HG03095 (cell line): ENCODE results near the gene FTO.

Experiments used
- ATAC-seq: cut with Tn5 transposase; IDR thresholded peaks from one replicate; pipeline ENCODE4 v1.9.1; 2021; ENCODE audit warnings: moderate library complexity; ENCODE audit not compliant: unreplicated experiment

Gene FTO

DNA sequence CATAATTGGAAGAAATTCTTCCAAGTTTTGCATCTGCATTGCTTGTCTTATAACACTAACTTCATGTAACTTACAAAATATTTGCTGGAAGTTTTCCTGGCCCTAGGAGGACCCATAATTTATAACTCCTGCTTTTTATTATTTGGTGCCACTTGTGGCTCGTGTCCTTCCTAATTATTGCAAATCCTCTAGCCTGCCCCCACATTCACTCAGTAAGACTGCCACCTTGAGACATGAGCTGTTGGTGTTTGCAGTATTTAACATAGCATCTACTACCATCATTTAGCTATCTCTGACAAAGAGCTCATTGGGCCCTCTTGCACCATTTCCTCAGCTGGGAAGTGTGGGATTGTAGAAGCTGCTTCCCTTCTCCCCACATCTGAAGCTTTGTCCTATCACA lies 49.5 kb downstream of the FTO start:
- ATAC-seq, result no peak

DNA sequence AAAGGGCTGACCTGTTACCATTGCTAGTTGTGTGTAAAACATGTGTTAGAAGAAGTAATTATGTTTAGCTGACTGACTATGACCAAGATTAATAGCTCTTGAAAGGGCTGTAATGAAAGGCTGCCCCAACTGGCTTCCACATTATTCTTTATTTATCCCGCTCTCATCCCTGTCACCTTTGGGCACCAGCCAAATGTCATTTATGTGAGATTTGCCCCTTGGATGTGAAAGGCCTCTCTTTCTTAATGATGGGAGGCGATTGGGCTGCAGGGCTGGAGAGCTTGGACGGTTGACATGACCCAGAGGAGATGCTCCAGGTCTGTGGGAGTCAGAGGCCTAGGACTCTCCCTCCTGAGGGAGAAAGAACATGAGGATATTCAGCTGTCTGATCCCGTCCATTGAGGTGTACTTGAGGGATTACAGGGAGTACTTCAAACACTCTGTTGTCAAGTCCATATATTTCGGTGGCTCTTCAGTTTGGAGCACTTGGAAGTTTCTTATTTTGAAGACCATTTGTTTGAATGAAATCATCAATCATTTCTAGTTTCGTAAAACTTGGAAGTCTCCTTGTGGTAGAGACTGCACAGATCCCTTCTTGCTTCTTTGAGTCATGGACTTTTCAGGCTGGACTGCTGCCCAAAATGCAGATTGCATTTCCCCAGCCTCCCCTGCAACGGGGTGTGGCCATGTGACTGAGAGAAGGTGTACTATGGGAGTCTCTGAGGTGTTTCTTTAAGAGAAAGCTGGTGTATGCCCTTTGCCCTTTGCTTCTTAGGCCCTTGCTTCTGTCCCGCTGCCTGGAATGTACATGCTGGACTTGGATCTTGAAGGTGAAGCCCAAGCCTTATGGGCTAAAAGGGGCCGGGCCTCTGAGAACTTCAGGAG lies 51.3 kb downstream of the FTO start:
- ATAC-seq, result no peak

DNA sequence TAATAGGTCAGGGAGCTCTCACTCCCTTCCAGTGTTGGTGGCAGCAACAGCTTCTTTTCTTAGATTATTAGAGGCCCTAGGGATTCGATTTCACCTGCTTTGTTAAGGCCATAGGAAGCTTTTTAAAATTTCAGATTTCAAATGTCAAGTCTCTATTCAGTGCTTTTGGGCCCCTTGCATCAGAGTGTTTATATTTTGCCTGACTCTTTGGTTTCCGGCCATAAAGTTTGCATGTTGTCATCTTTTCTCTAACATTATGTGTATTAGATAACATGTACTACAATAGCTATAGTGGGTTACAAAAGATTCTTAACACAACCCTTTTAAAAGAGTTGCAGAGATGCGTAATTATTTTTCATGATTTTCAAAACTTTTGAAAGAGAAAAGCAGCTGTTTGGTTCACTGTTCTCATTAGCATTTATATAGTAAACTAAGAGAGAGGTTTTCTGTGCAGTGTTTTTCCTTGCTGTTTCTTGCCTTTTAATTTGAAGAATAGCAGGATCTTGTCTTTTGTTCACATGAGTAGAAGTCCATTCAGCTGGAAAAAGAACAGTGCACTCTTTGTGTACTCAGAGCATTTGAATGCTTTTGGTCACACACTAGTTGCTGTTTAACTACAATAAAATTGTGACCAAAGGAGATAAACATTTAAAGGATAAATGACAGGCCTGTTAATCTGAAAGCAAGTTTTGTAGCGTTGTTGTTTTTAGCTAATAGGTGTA lies 52.5 kb downstream of the FTO start:
- ATAC-seq, result no peak

DNA sequence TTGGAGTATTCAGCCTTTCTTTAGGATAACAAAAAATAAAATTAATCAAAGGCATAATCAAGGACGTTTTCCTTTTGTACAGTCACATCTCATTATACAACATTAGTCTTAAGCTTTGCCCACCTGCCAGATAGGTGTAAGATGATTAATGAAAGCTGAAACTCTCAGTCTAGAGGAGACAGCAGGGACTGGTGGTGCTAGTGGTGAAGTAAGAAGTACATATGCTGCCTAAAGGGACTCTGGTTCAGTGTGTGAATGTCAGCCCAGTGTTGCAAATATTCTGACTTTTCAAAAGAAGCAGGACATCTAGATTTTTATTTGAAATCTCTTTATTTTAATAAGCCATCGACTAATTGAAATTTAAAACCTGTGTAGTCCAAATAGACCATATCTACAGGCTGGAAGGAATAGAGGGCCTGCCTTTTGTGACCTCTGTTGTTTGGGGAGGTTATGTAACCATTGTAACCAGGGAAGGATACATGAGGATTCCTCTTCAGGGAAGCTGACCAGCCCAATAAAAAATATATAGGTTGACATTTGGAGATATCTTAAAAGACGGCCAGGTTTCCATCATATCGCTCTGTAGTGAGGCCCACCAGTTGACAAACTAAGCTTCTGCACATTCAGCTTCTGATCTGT lies 54.1 kb downstream of the FTO start:
- ATAC-seq, result no peak

DNA sequence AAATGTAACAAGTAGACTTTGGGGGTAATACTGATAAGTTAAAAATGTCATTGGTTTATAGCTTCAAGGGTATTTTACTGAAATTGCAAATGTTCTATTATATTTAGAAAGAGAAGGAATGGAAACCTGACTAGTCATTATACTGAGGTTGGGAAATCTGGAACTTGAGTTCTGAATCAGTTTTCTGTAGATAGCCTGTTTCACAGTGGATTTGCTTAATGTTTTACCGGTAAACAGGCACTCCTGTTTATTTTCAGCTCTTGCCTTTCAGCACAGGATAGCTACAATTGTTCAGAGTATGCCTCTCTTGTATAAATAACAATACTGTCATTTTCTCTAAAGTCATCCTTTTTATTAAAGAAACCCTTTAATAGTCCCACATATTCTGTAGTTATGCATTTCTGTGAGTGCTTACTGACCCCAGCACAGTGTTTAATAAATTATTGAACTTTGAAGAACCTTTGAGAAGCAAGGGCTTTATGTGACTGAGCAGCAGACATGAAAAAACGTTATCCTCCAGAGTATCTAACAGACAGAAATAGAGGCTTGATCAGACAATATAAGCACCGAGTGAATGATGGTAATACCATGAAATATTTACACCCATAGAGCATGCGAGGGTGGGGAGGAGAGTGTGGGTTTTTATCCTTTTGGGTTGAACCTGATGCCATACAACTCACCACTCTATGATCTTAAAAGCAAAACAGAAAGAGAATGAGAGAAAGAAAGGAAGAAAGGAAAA lies 58.2 kb downstream of the FTO start:
- ATAC-seq, result no peak

DNA sequence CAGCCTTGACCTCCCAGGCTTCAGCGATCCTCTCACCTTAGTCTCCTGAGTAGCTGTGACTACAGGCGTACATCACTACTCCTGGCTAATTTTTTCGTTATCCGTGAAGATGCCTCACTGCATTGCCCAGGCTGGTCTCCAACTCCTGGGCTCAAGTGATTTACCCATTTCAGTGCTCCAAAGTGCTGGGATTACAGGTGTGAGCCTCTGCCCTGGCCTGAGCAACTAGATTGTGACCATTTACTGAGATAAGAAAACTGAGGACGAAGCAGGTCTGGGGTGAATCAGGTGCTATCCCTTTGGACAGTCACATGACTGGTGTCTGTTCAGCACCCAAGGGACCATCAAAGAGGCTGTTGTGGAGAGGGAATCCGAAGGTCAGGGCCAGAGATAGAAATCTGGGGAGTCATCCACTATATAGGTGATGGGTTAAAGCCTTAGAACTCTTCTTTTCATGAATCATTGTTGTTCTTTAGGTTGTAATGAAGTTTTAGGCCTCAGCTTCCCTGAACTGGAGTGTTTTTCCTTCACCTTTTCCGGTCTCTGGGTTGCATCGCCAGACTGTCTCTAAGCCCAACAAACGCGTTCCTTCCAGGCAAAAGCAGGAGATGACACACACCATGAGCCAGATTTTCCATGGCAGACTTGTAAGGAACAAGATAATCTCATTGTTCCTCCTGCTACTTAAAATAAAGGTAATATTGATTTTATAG lies 62.5 kb downstream of the FTO start:
- ATAC-seq, result no peak

DNA sequence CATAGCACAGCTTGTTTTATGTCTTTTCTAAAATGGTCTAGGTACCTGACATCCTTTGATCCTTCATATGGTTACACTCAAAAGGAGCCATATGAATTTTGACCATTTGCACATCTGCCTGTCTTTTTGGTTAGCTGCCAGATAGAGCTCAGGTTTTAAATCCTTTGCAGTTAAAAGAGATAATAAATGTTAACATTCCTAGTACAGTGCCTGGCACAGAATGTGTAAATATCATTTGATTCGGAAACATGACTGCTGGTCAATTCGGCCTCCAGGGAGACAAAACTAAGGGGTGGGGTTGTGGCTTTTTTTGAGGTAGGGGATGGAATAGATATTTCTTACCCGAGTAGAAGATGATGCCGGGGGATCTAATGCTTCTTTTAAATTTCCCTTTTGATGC lies 64.2 kb downstream of the FTO start:
- ATAC-seq, result no peak

GRCh38 chr16:53768593-53768992 lies 64.6 kb downstream of the FTO start:
- no peak for ATAC-seq

DNA sequence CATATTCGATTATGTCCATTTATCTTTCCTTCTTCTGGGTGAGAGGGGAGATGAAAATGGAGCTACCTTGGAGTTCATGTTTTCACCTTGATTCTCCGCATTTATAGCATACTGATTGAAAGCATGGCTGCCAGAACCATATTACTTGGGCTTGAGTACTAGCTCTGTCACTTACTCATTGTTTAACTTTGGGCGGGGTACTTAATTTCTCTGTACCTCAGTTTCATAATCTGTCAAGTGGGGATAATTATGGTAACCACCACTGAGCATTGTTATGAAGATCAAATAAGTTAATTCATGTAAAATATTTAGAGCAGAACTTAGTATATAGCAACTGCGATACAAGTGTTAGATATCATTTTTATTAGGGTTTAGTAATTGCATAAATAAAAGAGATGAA lies 65.2 kb downstream of the FTO start:
- no peak for ATAC-seq

DNA sequence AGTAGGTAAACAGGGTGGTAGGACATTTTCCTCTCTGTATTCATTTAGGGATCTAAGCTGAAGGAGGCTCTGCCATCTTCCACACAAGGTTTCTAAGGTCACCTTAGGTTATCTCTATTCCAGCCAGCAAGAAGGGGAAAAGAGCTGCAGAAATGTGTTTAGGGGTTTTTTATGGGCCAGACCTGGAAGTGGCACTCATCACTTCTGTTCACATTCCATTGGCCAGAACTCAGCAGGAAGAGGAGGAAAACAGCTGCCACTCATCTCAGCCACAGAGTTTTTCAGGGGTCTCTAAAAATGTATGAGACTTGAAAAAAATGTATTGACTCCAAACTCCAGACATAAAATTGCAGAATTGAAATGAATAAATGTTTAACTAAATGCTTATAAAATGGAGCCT lies 65.8 kb downstream of the FTO start:
- ATAC-seq, result no peak

DNA sequence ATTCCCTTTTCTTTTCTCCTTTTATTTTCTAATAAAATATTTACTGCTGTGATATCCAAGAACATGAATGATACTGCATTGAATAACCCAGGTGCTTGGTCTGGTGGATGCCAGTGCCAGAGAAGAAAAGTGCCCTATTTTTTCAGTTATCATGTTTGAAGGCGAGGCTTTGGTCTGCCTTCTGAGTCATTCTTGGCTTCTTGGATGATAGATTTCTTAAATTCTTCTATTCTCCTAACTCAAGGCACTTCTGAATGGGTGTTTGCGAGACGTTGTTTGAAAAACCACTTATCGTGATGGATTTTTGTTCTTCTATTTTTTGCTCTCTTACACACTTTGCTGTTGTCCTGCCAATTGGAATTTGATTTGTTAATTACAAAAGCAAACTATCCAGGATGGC lies 66.7 kb downstream of the FTO start:
- ATAC-seq, result no peak

GRCh38 chr16:53771655-53772497 lies 67.9 kb downstream of the FTO start:
- no peak for ATAC-seq

- ATAC-seq, result no peak
Measured at GRCh38 chr16:53773150-53773846, 69.3 kb downstream of the FTO start.

GRCh38 chr16:53773881-53774280 lies 69.9 kb downstream of the FTO start:
- no peak for ATAC-seq

GRCh38 chr16:53775106-53775820 lies 71.3 kb downstream of the FTO start:
- no peak for ATAC-seq

DNA sequence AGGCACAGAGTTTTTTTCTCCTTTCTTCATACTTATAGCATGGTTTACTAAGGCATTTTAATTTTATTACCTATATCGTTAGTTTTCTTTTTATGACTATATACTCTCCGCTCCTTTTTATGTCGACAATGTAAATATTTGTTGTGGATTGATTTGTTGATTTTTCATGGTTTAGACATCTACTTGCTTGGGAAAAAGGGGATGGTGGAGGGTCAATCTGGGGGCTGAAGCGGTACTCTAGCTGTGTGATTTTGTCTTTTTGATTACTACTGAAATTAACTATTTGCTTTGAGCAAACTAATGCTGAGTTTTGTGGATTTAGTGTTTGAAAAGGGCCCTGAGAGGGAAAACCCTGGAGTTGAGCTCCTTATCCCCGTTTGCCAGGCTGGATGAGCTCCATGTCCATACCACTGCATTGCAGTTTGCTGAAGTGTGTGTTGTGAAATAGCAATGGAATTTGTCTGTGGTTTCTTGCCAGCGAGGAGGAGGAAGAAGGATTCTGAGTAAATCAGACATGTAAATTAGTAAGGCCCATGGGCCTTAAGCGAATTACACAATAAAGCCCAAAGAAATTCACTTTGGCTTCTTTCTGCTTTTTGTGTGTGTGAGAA lies 72.0 kb downstream of the FTO start:
- ATAC-seq, result no peak

DNA sequence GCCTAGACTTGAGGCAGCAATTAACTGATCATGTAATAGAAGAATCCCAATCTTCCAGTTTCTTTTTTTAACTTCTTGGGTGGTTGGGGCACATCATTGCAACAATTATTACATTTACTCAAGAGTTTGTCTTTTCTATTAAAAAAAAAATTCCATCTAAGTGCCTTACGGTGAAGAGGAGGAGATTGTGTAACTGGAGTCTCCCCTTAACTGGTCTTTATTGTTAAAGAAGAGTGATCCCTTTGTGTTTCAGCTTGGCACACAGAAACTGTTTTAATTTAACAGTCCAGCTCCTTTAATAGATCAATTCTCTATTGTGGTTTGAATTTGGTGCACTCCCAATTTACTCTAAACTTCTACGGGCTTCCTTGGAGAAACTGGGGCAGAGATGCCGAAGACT lies 75.2 kb downstream of the FTO start:
- ATAC-seq, result no peak

DNA sequence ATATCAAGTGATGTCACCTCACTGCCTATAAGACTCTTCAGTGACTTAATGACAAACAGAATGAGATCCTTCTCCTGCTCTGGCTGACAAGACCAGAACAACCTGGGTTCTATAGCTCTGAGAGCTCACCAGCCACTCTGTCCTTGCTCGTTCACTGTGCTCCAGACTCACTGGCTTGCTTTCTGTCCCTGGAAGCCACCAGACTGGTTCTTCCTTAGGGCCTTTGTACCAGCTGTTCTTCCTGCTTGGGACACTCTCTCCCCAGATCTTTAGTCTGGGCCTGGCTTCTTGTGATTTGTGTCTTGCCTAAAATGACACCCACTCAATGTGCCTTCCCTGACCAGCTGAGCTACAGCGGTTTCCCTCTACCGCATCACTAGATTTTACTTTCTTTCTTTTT lies 76.1 kb downstream of the FTO start:
- ATAC-seq, result no peak
